GM21447 (cell line): Measurements from ENCODE around the gene TIMM13.

Source experiments
- ATAC-seq: cut with Tn5 transposase; IDR thresholded peaks from one replicate; pipeline ENCODE4 v1.9.1; 2021; ENCODE audit not compliant: unreplicated experiment

The TIMM13 gene

GRCh38 chr19:2387367-2388288 is 39.8 kb downstream of the TIMM13 start:
- ATAC-seq = no peak

- no peak for ATAC-seq
Observed at GRCh38 chr19:2385053-2385721, 42.2 kb downstream of the TIMM13 start.

- no peak for ATAC-seq
Observed at GRCh38 chr19:2382530-2383222, 44.7 kb downstream of the TIMM13 start.

- no peak for ATAC-seq
Observed at GRCh38 chr19:2381148-2381820, 46.1 kb downstream of the TIMM13 start.

- no peak for ATAC-seq
Observed at GRCh38 chr19:2380567-2380966, 46.8 kb downstream of the TIMM13 start.

GRCh38 chr19:2376784-2377519 is 50.4 kb downstream of the TIMM13 start:
- ATAC-seq = no peak
